Right lobe of liver (tissue), 6 donors: ENCODE data around the gene SCAMP2. TPM values are rescaled to one million over a fixed set of nuclear protein-coding genes. Genes with fewer than 3 reads are reported as not detected.

ENCODE experiments used
- ATAC-seq, 4 donors: fragments of 200-7000 bp; cut with Tn5 transposase; one replicate each; pipeline ENCODE4 v1.9.1; 2020; ENCODE audit warnings: mild to moderate bottlenecking in 4 of 4, moderate library complexity in 4 of 4
- DNase-seq, 3 donors: peaks; one replicate each; pipeline ENCODE4 v3.0.0-alpha.2; 2020
- H3K27ac ChIP-seq, 3 donors: fragments of 200-600 bp; one replicate each; pipeline ENCODE4 v1.8.0; 2022
- H3K27me3 ChIP-seq, 2 donors: fragments of 200-600 bp; one replicate each; pipeline ENCODE4 v1.8.0; 2022
- H3K36me3 ChIP-seq, 4 donors: fragments of 200-600 bp; sonication (generic) in 1 of 4; one replicate each; pipeline versions ENCODE4 v1.5.1 to v1.8.0; 2017 to 2022; ENCODE audit warnings: control low read depth in 1 of 4
- H3K4me1 ChIP-seq, 4 donors: fragments of 200-600 bp; sonication (generic) in 1 of 4; one replicate each; pipeline versions ENCODE4 v1.5.1 to v1.8.0; 2017 to 2022; ENCODE audit warnings: control low read depth in 1 of 4
- H3K4me3 ChIP-seq, 3 donors: fragments of 200-600 bp; one replicate each; pipeline ENCODE4 v1.8.0; 2022
- H3K9me3 ChIP-seq, 4 donors: fragments of 200-600 bp; sonication (generic) in 1 of 4; one replicate each; pipeline versions ENCODE4 v1.5.1 to v1.8.0; 2017 to 2022; ENCODE audit warnings: control low read depth in 1 of 4
- CTCF ChIP-seq, 4 donors: fragments of 200-600 bp in 3 of 4; fragments of 450-650 bp in 1 of 4; IDR thresholded peaks; one replicate each; pipeline versions ENCODE4 v1.5.1 to v1.8.0; 2016 to 2022; ENCODE audit warnings: antibody characterized with exemption in 4 of 4, mild to moderate bottlenecking in 2 of 4
- POLR2A ChIP-seq: fragments of 450-650 bp; IDR thresholded peaks from one replicate; pipeline ENCODE4 v1.6.1; 2017; ENCODE audit warnings: antibody characterized with exemption, mild to moderate bottlenecking
- WGBS: methylation state at CpG from one replicate; pipeline ENCODE4 v1.1.6; 2018; ENCODE audit warnings: low coverage, low lambda C conversion rate; ENCODE audit not compliant: insufficient coverage; ENCODE audit errors: missing lambda C conversion rate; 5-methylcytosine and 5-hydroxymethylcytosine counted together
- intact Hi-C, 2 donors: fragments of 100-400 bp; cut with DNase I; formaldehyde crosslinking; loops; one replicate each; pipeline versions ENCODE4 v1.11.2 to v1.14.1; 2022
- total RNA-seq, 6 experiments: library from RNA; depleted of rRNA in 2 of 6; stranded (reverse); fragments of >200 nt in 2 of 6; fragmentation: NEBNext Ultra II Directional in 3 of 6; extraction: Animal tissue kit (Norgen Biotek cat#: 25700) in 3 of 6; gene quantifications; one replicate each; pipeline versions ENCODE4 v1.1.0 to v1.2.4, GENCODE V29; 2016 to 2023
- donor health status: DM: no; HTN: yes; CAD: no.
- donor health status: DM: no; HTN: no; CAD: no.
- donor health status: DM: no; HTN: no; CAD: no.
- donor health status: DM: no; HTN: yes; CAD: no.
- donor health status: DM: no; HTN: yes; CAD: no.

The SCAMP2 gene
- total RNA-seq, 6 experiments from 2014 or later, result 33.9 to 45.9 (median 41.7) TPM

DNA sequence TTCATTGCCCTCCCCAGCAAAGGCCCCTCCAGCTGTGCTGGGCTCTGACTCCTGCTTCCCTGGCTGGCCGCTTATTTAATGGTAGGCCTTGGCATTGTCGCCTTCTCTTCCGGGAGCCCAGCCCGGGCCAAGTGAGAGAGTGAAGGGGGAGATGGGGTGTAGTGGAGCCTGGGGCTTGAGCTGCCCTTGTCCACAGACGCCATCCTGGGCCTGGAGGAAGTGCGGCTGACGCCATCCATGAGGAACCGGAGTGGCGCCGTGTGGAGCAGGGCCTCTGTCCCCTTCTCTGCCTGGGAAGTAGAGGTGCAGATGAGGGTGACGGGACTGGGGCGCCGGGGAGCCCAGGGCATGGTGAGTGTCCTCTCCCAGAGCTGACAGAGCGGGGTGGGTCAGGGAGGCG lies 57.2 kb downstream of the SCAMP2 start:
- no peak overlapping the region for H3K27ac ChIP-seq
- no peaks in the 10 kb centered on the region for H3K36me3 ChIP-seq
- ATAC-seq, result no peak
- no peaks in the 10 kb centered on the region for H3K27me3 ChIP-seq
- H3K9me3 ChIP-seq, result no peaks in the 10 kb centered on the region
- no peak for DNase-seq
- H3K4me3 ChIP-seq, result no peak overlapping the region
- TF ChIP-seq POLR2A, result no peak
- TF ChIP-seq CTCF (IDR thresholded peaks at IDR 0.05), result no peak
- 89% methylated on average over 3 of the region's 15 CpGs for WGBS
- intact Hi-C loops, result no loop called here
- H3K4me1 ChIP-seq, result peaks cover 0 to 10% (median 0%) of the 10 kb centered on the region in 4 donors

GRCh38 chr15:74815121-74815934 lies 57.8 kb downstream of the SCAMP2 start:
- Histone ChIP-seq H3K9me3 (no peaks in the 10 kb centered on the region), H3K4me3 (no peak overlapping the region), H3K27ac (peak overlapping the region in 1 of 3 donors; percentile 54), H3K4me1 (peaks cover 0 to 10% (median 0%) of the 10 kb centered on the region in 4 donors), H3K27me3 (no peaks in the 10 kb centered on the region), H3K36me3 (no peaks in the 10 kb centered on the region)
- DNase-seq (peak; percentile 76 to 87 (median 83)), ATAC-seq (peak; percentile 68 to 87 (median 74))
- 52% methylated on average over 8 of the region's 10 CpGs for WGBS
- intact Hi-C loops, result no loop called here
- TF ChIP-seq POLR2A, result no peak
- TF ChIP-seq CTCF (IDR thresholded peaks at IDR 0.05), result no peak

DNA sequence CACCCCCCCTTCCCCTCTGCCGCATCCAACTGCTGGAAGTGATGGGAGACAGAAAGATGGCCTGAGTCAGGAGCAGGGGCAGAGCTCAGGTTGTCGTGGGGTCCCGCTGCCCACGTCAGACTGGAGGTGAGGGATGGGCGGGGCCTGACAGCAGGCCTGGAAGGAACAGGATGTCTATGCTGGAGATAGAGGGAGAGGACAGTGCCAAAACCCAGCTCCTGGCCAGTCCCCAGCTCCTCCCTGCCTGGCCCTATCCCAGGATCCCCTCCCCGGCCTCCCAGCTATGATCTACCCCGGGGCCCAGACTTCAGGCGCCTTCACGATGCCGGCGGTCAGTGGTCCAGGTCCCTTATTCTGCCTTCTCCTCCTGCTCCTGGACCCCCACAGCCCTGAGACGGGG lies 60.6 kb downstream of the SCAMP2 start, which contains the start of gene LMAN1L:
Gene LMAN1L, plus strand, starts transcription at position 303 of the 400 bp plus-strand sequence. Its CDS starts 20 bp downstream, at position 323.
- Histone ChIP-seq H3K27me3 (no peaks in the 10 kb centered on the region), H3K9me3 (no peaks in the 10 kb centered on the region), H3K4me1 (peaks cover 0 to 15% (median 0%) of the 10 kb centered on the region in 4 donors), H3K36me3 (no peaks in the 10 kb centered on the region), H3K27ac (no peak within 1 kb of the TSS), H3K4me3 (no peak within 1 kb of the TSS)
- TF ChIP-seq CTCF (IDR thresholded peaks at IDR 0.05) (no peak), POLR2A (no peak)
- 43% methylated on average over 1 of the region's 12 CpGs for WGBS
- intact Hi-C loops, result no loop called here
- ATAC-seq (no peak), DNase-seq (peak in 1 of 3 donors; percentile 12)

GRCh38 chr15:74809956-74810355 lies 63.2 kb downstream of the SCAMP2 start:
- peaks cover 0 to 14% (median 0%) of the 10 kb centered on the region in 4 donors for H3K4me1 ChIP-seq
- intact Hi-C loops, result no loop called here
- TF ChIP-seq POLR2A (no peak), CTCF (IDR thresholded peaks at IDR 0.05) (no peak)
- H3K27me3 ChIP-seq, result no peaks in the 10 kb centered on the region
- H3K27ac ChIP-seq, result no peak overlapping the region
- no peaks in the 10 kb centered on the region for H3K36me3 ChIP-seq
- no peaks in the 10 kb centered on the region for H3K9me3 ChIP-seq
- 89% methylated on average over 3 of the region's 3 CpGs for WGBS
- no peak for ATAC-seq
- no peak for DNase-seq
- no peak overlapping the region for H3K4me3 ChIP-seq
